ENCODE data around the gene CEMIP.

Gene CEMIP

DNA sequence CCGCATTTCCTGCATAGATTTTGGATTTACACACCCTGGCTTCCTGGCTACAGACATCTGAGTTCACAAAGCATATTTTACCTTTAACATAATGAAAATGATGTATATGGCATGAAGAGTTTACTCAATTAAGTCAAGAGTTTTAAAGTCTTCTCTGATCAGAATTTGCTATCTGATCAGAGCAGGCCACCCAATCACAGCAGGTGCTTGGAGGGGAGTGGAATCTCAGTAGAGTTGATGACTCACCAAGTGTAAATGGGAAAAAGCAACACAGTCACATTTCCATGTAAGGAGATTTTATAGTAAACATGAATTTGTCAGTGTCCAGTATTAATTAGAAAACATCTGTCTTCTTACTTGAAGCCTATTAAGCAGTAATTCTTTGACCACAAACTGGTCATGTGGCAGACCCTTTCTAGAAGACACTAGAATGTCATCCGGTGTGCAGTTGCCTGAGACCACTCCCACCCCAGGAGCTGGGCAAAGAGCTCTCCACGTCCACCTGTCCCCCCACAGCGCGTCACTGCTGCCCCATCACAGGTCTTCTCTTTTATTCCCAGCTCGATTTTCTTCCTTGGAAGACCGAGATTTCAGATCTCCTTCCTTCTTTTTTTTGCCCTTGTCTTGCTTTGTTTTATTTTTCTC lies 199.6 kb downstream of the CEMIP start:
- TF ChIP-seq, protein P1, sequence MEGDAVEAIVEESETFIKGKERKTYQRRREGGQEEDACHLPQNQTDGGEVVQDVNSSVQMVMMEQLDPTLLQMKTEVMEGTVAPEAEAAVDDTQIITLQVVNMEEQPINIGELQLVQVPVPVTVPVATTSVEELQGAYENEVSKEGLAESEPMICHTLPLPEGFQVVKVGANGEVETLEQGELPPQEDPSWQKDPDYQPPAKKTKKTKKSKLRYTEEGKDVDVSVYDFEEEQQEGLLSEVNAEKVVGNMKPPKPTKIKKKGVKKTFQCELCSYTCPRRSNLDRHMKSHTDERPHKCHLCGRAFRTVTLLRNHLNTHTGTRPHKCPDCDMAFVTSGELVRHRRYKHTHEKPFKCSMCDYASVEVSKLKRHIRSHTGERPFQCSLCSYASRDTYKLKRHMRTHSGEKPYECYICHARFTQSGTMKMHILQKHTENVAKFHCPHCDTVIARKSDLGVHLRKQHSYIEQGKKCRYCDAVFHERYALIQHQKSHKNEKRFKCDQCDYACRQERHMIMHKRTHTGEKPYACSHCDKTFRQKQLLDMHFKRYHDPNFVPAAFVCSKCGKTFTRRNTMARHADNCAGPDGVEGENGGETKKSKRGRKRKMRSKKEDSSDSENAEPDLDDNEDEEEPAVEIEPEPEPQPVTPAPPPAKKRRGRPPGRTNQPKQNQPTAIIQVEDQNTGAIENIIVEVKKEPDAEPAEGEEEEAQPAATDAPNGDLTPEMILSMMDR (IDR thresholded peaks at IDR 0.05; ENCODE audit: insufficient read depth, low read length) = no peak
- TF ChIP-seq, protein P2, sequence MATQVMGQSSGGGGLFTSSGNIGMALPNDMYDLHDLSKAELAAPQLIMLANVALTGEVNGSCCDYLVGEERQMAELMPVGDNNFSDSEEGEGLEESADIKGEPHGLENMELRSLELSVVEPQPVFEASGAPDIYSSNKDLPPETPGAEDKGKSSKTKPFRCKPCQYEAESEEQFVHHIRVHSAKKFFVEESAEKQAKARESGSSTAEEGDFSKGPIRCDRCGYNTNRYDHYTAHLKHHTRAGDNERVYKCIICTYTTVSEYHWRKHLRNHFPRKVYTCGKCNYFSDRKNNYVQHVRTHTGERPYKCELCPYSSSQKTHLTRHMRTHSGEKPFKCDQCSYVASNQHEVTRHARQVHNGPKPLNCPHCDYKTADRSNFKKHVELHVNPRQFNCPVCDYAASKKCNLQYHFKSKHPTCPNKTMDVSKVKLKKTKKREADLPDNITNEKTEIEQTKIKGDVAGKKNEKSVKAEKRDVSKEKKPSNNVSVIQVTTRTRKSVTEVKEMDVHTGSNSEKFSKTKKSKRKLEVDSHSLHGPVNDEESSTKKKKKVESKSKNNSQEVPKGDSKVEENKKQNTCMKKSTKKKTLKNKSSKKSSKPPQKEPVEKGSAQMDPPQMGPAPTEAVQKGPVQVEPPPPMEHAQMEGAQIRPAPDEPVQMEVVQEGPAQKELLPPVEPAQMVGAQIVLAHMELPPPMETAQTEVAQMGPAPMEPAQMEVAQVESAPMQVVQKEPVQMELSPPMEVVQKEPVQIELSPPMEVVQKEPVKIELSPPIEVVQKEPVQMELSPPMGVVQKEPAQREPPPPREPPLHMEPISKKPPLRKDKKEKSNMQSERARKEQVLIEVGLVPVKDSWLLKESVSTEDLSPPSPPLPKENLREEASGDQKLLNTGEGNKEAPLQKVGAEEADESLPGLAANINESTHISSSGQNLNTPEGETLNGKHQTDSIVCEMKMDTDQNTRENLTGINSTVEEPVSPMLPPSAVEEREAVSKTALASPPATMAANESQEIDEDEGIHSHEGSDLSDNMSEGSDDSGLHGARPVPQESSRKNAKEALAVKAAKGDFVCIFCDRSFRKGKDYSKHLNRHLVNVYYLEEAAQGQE (IDR thresholded peaks at IDR 0.05; ENCODE audit: insufficient replicate concordance, low read depth) = no peak
- TF ChIP-seq SPI1 (IDR thresholded peaks at IDR 0.05; ENCODE audit: borderline replicate concordance, low read depth) (no peak), GABPA (IDR thresholded peaks at IDR 0.05; ENCODE audit: low read depth) (no peak), POLR2AphosphoS5 (IDR thresholded peaks at IDR 0.05; ENCODE audit: low read depth) (no peak)
- Histone ChIP-seq H3K4me3 (replicated peaks; ENCODE audit: insufficient read depth, low read length) (no peak overlapping the region), H3K27ac (replicated peaks) (no peak overlapping the region), H3K27me3 (ENCODE audit: insufficient read depth, poor library complexity, severe bottlenecking) (no peaks in the 10 kb centered on the region)
- DNase-seq (ENCODE audit: low read depth in 1 of 2, low spot score in 1 of 2) = no peak

DNA sequence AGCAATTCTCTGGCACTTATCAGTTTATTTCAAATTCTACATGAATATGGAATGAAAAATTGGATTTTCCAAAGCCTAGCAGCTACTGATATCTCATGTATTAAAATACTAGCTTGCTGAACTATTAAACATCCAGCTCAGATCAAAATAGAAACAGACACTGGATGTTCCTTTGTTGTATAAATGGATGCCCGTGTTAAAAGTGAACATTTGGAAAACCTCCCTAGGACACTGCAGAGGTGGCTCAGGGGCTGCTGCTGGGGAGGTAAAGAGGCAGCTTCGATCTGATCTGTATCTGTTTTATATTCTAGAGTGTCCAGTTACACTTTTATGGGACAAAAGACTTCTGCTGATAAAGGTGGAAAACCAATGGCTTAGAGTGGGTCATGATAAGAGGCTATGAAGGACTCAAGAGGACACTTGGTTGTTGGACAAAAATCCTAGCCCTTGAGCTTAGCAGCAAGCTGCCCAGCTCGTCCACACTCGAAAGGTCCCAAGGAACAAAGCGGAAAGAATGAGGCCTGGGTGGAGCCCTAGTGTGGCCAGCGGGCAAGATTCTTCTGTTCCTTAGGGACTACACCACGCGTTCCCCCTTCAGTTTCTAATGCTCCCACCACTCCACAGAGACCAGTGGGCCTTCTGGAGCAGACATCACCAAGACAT lies 200.5 kb downstream of the CEMIP start:
- no peaks in the 10 kb centered on the region for H3K27me3 ChIP-seq (ENCODE audit: insufficient read depth, poor library complexity, severe bottlenecking)
- no peak for DNase-seq (ENCODE audit: low read depth in 1 of 2, low spot score in 1 of 2)
- H3K27ac ChIP-seq (replicated peaks) = no peak overlapping the region
- TF ChIP-seq GABPA (IDR thresholded peaks at IDR 0.05; ENCODE audit: low read depth) (no peak), POLR2AphosphoS5 (IDR thresholded peaks at IDR 0.05; ENCODE audit: low read depth) (no peak)
- TF ChIP-seq, protein P2 (IDR thresholded peaks at IDR 0.05; ENCODE audit: insufficient replicate concordance, low read depth) = no peak
- no peak overlapping the region for H3K4me3 ChIP-seq (replicated peaks; ENCODE audit: insufficient read depth, low read length)

DNA sequence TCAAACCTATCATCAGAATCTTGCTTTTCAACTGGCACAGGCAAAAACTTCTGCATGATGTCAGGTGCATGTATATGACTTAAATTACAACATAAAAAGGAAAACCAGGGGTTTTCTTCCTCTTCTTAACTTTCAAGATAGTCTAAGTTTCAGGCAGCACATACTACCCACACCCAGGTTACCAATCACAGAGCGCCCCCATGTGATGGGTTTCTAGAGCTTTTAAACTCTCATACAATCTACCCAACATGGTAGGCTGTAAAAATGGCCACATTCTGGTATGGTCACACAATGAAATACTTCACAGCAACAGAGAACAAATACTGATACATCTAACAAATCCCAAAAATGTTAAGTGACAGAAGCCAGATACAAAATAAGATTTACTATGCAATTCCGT lies 203.0 kb downstream of the CEMIP start:
- no peak for TF ChIP-seq POLR2AphosphoS5 (IDR thresholded peaks at IDR 0.05; ENCODE audit: low read depth)
- TF ChIP-seq, protein P1 (IDR thresholded peaks at IDR 0.05; ENCODE audit: insufficient read depth, low read length) = no peak
- TF ChIP-seq GABPA (IDR thresholded peaks at IDR 0.05; ENCODE audit: low read depth) = no peak
- TF ChIP-seq, protein P2 (IDR thresholded peaks at IDR 0.05; ENCODE audit: insufficient replicate concordance, low read depth) = no peak
- TF ChIP-seq SPI1 (IDR thresholded peaks at IDR 0.05; ENCODE audit: borderline replicate concordance, low read depth) = no peak
- no peak overlapping the region for H3K27ac ChIP-seq (replicated peaks)
- DNase-seq (ENCODE audit: low read depth in 1 of 2, low spot score in 1 of 2) = peak in 1 of 2 experiments; percentile 31

More for the DNA sequence above, 203.0 kb downstream of the CEMIP start:
- Histone ChIP-seq H3K27me3 (ENCODE audit: insufficient read depth, poor library complexity, severe bottlenecking) (no peaks in the 10 kb centered on the region), H3K4me3 (replicated peaks; ENCODE audit: insufficient read depth, low read length) (no peak overlapping the region)

All from HL-60 (cell line).